Lung (tissue), 12 donors: ENCODE data around the gene DHRS4. TPM values are rescaled to one million over a fixed set of nuclear protein-coding genes. Genes with fewer than 3 reads are reported as not detected.
"Not testable (repeated sequence)": the region's sequence is repeated elsewhere in the genome, so short reads cannot be mapped to it uniquely, and the experiment has no call there.

ENCODE experiments used
- ATAC-seq: fragments of 200-7000 bp; cut with Tn5 transposase; one replicate; pipeline ENCODE4 v1.9.1; 2020; ENCODE audit warnings: moderate number of reproducible peaks; ENCODE audit not compliant: insufficient read depth, low FRiP score
- DNase-seq, 3 donors: peaks; one replicate each; pipeline ENCODE4 v3.0.0-alpha.2; 2013 to 2017
- H3K27ac ChIP-seq, 2 donors: one replicate each; pipeline ENCODE4 v1.5.1; 2013; ENCODE audit warnings: mild to moderate bottlenecking in 2 of 2, moderate library complexity in 2 of 2, control low read depth in 1 of 2, inconsistent platforms in 1 of 2, low read depth in 1 of 2, low read length in 1 of 2
- H3K27me3 ChIP-seq, 3 donors: one replicate each; pipeline ENCODE4 v1.5.1; 2013; ENCODE audit warnings: low read length in 2 of 3; ENCODE audit not compliant: control insufficient read depth in 3 of 3, insufficient read depth in 3 of 3
- H3K36me3 ChIP-seq, 4 donors: one replicate each; pipeline ENCODE4 v1.5.1; 2013; ENCODE audit warnings: low read length in 4 of 4, mild to moderate bottlenecking in 1 of 4, moderate library complexity in 1 of 4; ENCODE audit not compliant: control insufficient read depth in 4 of 4, insufficient read depth in 4 of 4
- H3K4me1 ChIP-seq, 5 donors: one replicate each; pipeline ENCODE4 v1.5.1; 2013; ENCODE audit warnings: low read length in 5 of 5, mild to moderate bottlenecking in 2 of 5, moderate library complexity in 1 of 5; ENCODE audit not compliant: control insufficient read depth in 5 of 5, insufficient read depth in 5 of 5
- H3K4me3 ChIP-seq: one replicate; pipeline ENCODE4 v1.5.1; 2013; ENCODE audit warnings: mild to moderate bottlenecking, control low read depth, moderate library complexity
- H3K9ac ChIP-seq, 2 donors: one replicate each; pipeline ENCODE4 v1.5.1; 2013; ENCODE audit warnings: low read length in 2 of 2, control low read depth in 1 of 2; ENCODE audit not compliant: insufficient read depth in 1 of 2
- H3K9me3 ChIP-seq, 4 donors: one replicate each; pipeline ENCODE4 v1.5.1; 2013; ENCODE audit warnings: low read length in 3 of 4, mild to moderate bottlenecking in 1 of 4, moderate library complexity in 1 of 4; ENCODE audit not compliant: control insufficient read depth in 4 of 4, insufficient read depth in 3 of 4
- CTCF ChIP-seq: IDR thresholded peaks from 2 replicates; pipeline ENCODE4 v1.5.1; 2012; ENCODE audit warnings: mild to moderate bottlenecking; ENCODE audit errors: control extremely low read depth, extremely low read depth
- WGBS, 2 donors: extraction: QIAGEN DNeasy Blood & Tissue Kit; methylation state at CpG; one replicate each; pipeline ENCODE4 v1.1.7; 2013; 5-methylcytosine and 5-hydroxymethylcytosine counted together
- polyA plus RNA-seq, 2 donors: library from polyadenylated mRNA; stranded (reverse); fragments of 200-250 nt; gene quantifications; one replicate each; pipeline ENCODE4 v1.2.1, GENCODE V29; 2013
- total RNA-seq, 2 donors: library from RNA; depleted of rRNA in 1 of 2; stranded (reverse); fragments of >200 nt in 1 of 2; gene quantifications; one replicate each; pipeline ENCODE4 v1.2.1, GENCODE V29; 2014 to 2021
- donor health status: control.
- donor health status: control.
- donor health status: Bipolar disorder and iron deficiency.
- donor health status: healthy.
- donor health status: DM: yes; HTN: yes; CAD: no.

The DHRS4 gene
- total and polyA plus RNA-seq, 4 donors, result 36.0 to 45.9 (median 41.2) TPM

- not testable (repeated sequence) for H3K4me1 ChIP-seq, H3K9me3 ChIP-seq, H3K36me3 ChIP-seq, H3K27me3 ChIP-seq, H3K4me3 ChIP-seq, H3K9ac ChIP-seq, H3K27ac ChIP-seq
- DNase-seq (peak in 1 of 3 donors; percentile 3), ATAC-seq (peak; percentile 53)
- 51 to 81% methylated on average over 2 of the region's 2 CpGs for WGBS, 2 donors
These were observed 23.6 kb downstream of the DHRS4 start for GRCh38 chr14:23977208-23977607.

GRCh38 chr14:23981951-23982813 lies 28.6 kb downstream of the DHRS4 start:
- not testable (repeated sequence) for ATAC-seq, H3K9me3 ChIP-seq, H3K27me3 ChIP-seq, H3K4me3 ChIP-seq, H3K36me3 ChIP-seq, H3K4me1 ChIP-seq, H3K27ac ChIP-seq, H3K9ac ChIP-seq, DNase-seq
- 84 to 90% methylated on average over 9 to 10 of the region's 10 CpGs for WGBS, 2 donors

- peak in 2 of 3 donors; percentile 11 to 53 for DNase-seq
- 59 to 71% methylated on average over 4 of the region's 4 CpGs for WGBS, 2 donors
- H3K36me3 ChIP-seq, result no peaks in the 10 kb centered on the region
- no peak for TF ChIP-seq CTCF
- no peaks in the 10 kb centered on the region for H3K9me3 ChIP-seq
- H3K27me3 ChIP-seq, result no peaks in the 10 kb centered on the region
- H3K9ac ChIP-seq, result no peak overlapping the region
- H3K27ac ChIP-seq, result peak overlapping the region in 1 of 2 donors; percentile 25
- peaks cover 0 to 19% (median 3%) of the 10 kb centered on the region in 5 donors for H3K4me1 ChIP-seq
- no peak overlapping the region for H3K4me3 ChIP-seq
- ATAC-seq, result no peak
These were observed 31.5 kb downstream of the DHRS4 start for GRCh38 chr14:23984891-23985602.

- peak overlapping the region; percentile 47 to 60 for H3K27ac ChIP-seq
- peaks cover 0 to 19% (median 3%) of the 10 kb centered on the region in 5 donors for H3K4me1 ChIP-seq
- H3K27me3 ChIP-seq, H3K4me3 ChIP-seq, H3K9me3 ChIP-seq, H3K36me3 ChIP-seq, ATAC-seq, H3K9ac ChIP-seq, DNase-seq: not testable (repeated sequence)
- WGBS, 2 donors, result 41 to 49% methylated on average over 6 of the region's 6 CpGs
These were observed 34.6 kb downstream of the DHRS4 start for GRCh38 chr14:23988223-23988606.

GRCh38 chr14:23988607-23989363 lies 35.2 kb downstream of the DHRS4 start, which contains the start of gene DHRS4L2:
TSS of gene DHRS4L2 (plus strand) at chr14:23988929. CDS start at chr14:23988948, 19 bp downstream.
- DNase-seq (peak; percentile 89 to 92 (median 90)), ATAC-seq (peak; percentile 96)
- not testable (repeated sequence) for H3K27me3 ChIP-seq, H3K36me3 ChIP-seq, H3K9ac ChIP-seq, H3K4me3 ChIP-seq, H3K9me3 ChIP-seq
- peak within 1 kb of the TSS; percentile 47 to 60 for H3K27ac ChIP-seq
- WGBS, 2 donors, result 6 to 10% methylated on average over 37 to 40 of the region's 40 CpGs
- peaks cover 0 to 19% (median 3%) of the 10 kb centered on the region in 5 donors for H3K4me1 ChIP-seq

GRCh38 chr14:23989734-23990445 lies 36.3 kb downstream of the DHRS4 start:
- 66 to 76% methylated on average over 21 of the region's 21 CpGs for WGBS, 2 donors
- not testable (repeated sequence) for H3K27ac ChIP-seq, H3K36me3 ChIP-seq, H3K9me3 ChIP-seq, H3K27me3 ChIP-seq, ATAC-seq, H3K4me3 ChIP-seq, H3K9ac ChIP-seq
- peaks cover 0 to 19% (median 3%) of the 10 kb centered on the region in 5 donors for H3K4me1 ChIP-seq
- peak in 2 of 3 donors; percentile 11 to 25 for DNase-seq
